HCT116 (cell line): ENCODE data around the gene TARBP1. TPM values are rescaled to one million over a fixed set of nuclear protein-coding genes. Genes with fewer than 3 reads are reported as not detected.

Experiments
- ATAC-seq: fragments of 200-7000 bp; cut with Tn5 transposase; 2 replicates; pipeline ENCODE4 v1.9.1; 2020; ENCODE audit warnings: mild to moderate bottlenecking, moderate library complexity
- BruUV-seq: library from RNA; stranded (reverse); fragments of 400-500 nt; replicated peaks from 2 replicates; lab custom pipeline; 2021; lab: Mats Ljungman, UMichigan
- CTCF ChIA-PET: fragments of 300-600 bp; sonication (Branson Sonifier 250); formaldehyde crosslinking; loops from one replicate; lab custom pipeline; 2021; ENCODE audit warnings: antibody characterized with exemption; lab: Charles Lee
- POLR2A ChIA-PET: fragments of 300-600, 350-600 bp; sonication (Branson Sonifier 250); formaldehyde crosslinking; loops from one replicate; lab custom pipeline; 2021; ENCODE audit warnings: antibody characterized with exemption; lab: Charles Lee
- RAD21 ChIA-PET, 2 experiments: fragments of 300-600 bp; sonication (Branson Sonifier 250); formaldehyde crosslinking; loops; one replicate each; lab custom pipeline; 2023; ENCODE audit warnings: low total read pairs in 2 of 2; ENCODE audit not compliant: uncharacterized antibody in 2 of 2, unreplicated experiment in 2 of 2, low non-redundant PET in 1 of 2; lab: Charles Lee
- DNase-seq: peaks from one replicate; pipeline ENCODE4 v3.0.0-alpha.2; 2010; ENCODE audit warnings: low read depth, low spot score
- H2AFZ ChIP-seq: fragments of 200-600 bp; shearing (Covaris generic), sonication (generic); 2 replicates; pipeline ENCODE4 v1.6.1; 2017; ENCODE audit warnings: low read depth, mixed run types, mixed read lengths, antibody characterized with exemption, low read length; ENCODE audit not compliant: poor library complexity, severe bottlenecking
- H3K27ac ChIP-seq: 2 replicates; pipeline ENCODE4 v1.5.1; 2012; ENCODE audit warnings: low read depth, low read length
- H3K27me3 ChIP-seq: fragments of 200-600 bp; sonication (generic); 2 replicates; pipeline ENCODE4 v1.6.1; 2016; ENCODE audit warnings: mixed run types, low read length, mixed read lengths; ENCODE audit not compliant: insufficient read depth
- H3K36me3 ChIP-seq, 2 experiments: fragments of 200-500 bp in 1 of 2; fragments of 200-600 bp in 1 of 2; sonication (Bioruptor generic) in 1 of 2; sonication (generic) in 1 of 2; 2 replicates each; pipeline versions ENCODE4 v1.5.1 to v1.6.1; 2014 to 2016; ENCODE audit warnings: low read length in 2 of 2, inconsistent platforms in 1 of 2, mixed read lengths in 1 of 2, mixed run types in 1 of 2; ENCODE audit not compliant: insufficient read depth in 2 of 2, control insufficient read depth in 1 of 2
- H3K4me1 ChIP-seq, 2 experiments: fragments of 200-600 bp in 1 of 2; sonication (generic) in 1 of 2; 2 replicates each; pipeline versions ENCODE4 v1.5.1 to v1.6.1; 2012 to 2017; ENCODE audit warnings: low read length in 2 of 2, inconsistent platforms in 1 of 2, mild to moderate bottlenecking in 1 of 2, mixed read lengths in 1 of 2, mixed run types in 1 of 2, moderate library complexity in 1 of 2; ENCODE audit not compliant: insufficient read depth in 2 of 2, control insufficient read depth in 1 of 2
- H3K4me2 ChIP-seq: fragments of 200-600 bp; sonication (generic); 2 replicates; pipeline ENCODE4 v1.6.1; 2017; ENCODE audit warnings: mixed run types, low read length, mixed read lengths
- H3K4me3 ChIP-seq, 2 experiments: fragments of 200-600 bp in 1 of 2; sonication (generic) in 1 of 2; replicated peaks in 1 of 2; 2 replicates each; pipeline ENCODE4 v1.5.1; 2011 to 2016; ENCODE audit warnings: low read length in 2 of 2, control low read depth in 1 of 2, low read depth in 1 of 2, mild to moderate bottlenecking in 1 of 2, mixed read lengths in 1 of 2, mixed run types in 1 of 2
- H3K79me2 ChIP-seq: fragments of 200-600 bp; sonication (generic); 2 replicates; pipeline ENCODE4 v1.6.1; 2017; ENCODE audit warnings: mild to moderate bottlenecking, mixed run types, low read length, moderate library complexity, mixed read lengths; ENCODE audit not compliant: insufficient read depth
- H3K9ac ChIP-seq: fragments of 200-600 bp; sonication (generic); 2 replicates; pipeline ENCODE4 v1.6.1; 2016; ENCODE audit warnings: low read length, mixed read lengths
- H3K9me2 ChIP-seq: fragments of 200-600 bp; sonication (generic), shearing (Covaris generic); 2 replicates; pipeline ENCODE4 v1.6.1; 2017; ENCODE audit warnings: mixed run types, mild to moderate bottlenecking, moderate library complexity; ENCODE audit not compliant: insufficient read depth
- H3K9me3 ChIP-seq, 2 experiments: fragments of 200-500 bp in 1 of 2; fragments of 200-600 bp in 1 of 2; sonication (Bioruptor generic) in 1 of 2; sonication (generic) in 1 of 2; 2 replicates each; pipeline ENCODE4 v1.6.1; 2014 to 2017; ENCODE audit warnings: low read length in 2 of 2, mixed read lengths in 2 of 2, inconsistent platforms in 1 of 2, low read depth in 1 of 2, mild to moderate bottlenecking in 1 of 2, mixed run types in 1 of 2, moderate library complexity in 1 of 2; ENCODE audit not compliant: control insufficient read depth in 1 of 2, insufficient read depth in 1 of 2
- H4K20me1 ChIP-seq: fragments of 200-600 bp; sonication (generic), shearing (Covaris generic); 2 replicates; pipeline ENCODE4 v1.6.1; 2017; ENCODE audit warnings: mixed run types, mild to moderate bottlenecking, moderate library complexity; ENCODE audit not compliant: insufficient read depth
- CBX3 ChIP-seq: IDR thresholded peaks from 2 replicates; pipeline ENCODE4 v1.6.1; 2012; ENCODE audit warnings: low read depth
- CEBPB ChIP-seq: IDR thresholded peaks from 2 replicates; pipeline ENCODE4 v1.6.1; 2012; ENCODE audit warnings: low read depth
- CTCF ChIP-seq, 3 experiments: fragments of 200-600 bp in 1 of 3; sonication (generic) in 1 of 3; IDR thresholded peaks in 2 of 3; conservative IDR thresholded peaks in 1 of 3; 2 replicates each; pipeline ENCODE4 v1.5.1; 2012 to 2017; ENCODE audit warnings: low read depth in 2 of 3, low read length in 2 of 3, antibody characterized with exemption in 1 of 3, borderline replicate concordance in 1 of 3, control low read depth in 1 of 3, mild to moderate bottlenecking in 1 of 3, mixed read lengths in 1 of 3, mixed run types in 1 of 3, moderate library complexity in 1 of 3; ENCODE audit not compliant: insufficient read depth in 1 of 3
- EGR1 ChIP-seq: IDR thresholded peaks from 2 replicates; pipeline ENCODE4 v1.6.1; 2012; ENCODE audit warnings: low read depth
- ELF1 ChIP-seq: IDR thresholded peaks from 2 replicates; pipeline ENCODE4 v1.6.1; 2012; ENCODE audit warnings: low read depth, borderline replicate concordance
- EZH2phosphoT487 ChIP-seq: fragments of 200-600 bp; IDR thresholded peaks from 2 replicates; pipeline ENCODE4 v1.6.1; 2018; ENCODE audit warnings: antibody characterized with exemption, borderline replicate concordance
- JUND ChIP-seq: IDR thresholded peaks from 2 replicates; pipeline ENCODE4 v1.6.1; 2012
- MAX ChIP-seq: IDR thresholded peaks from 2 replicates; pipeline ENCODE4 v1.6.1; 2012
- POLR2A ChIP-seq: IDR thresholded peaks from 2 replicates; pipeline ENCODE4 v1.7.0; 2011; ENCODE audit warnings: borderline replicate concordance; ENCODE audit not compliant: insufficient read depth, insufficient read length; ENCODE audit errors: extremely low read depth
- POLR2AphosphoS5 ChIP-seq: IDR thresholded peaks from 2 replicates; pipeline ENCODE4 v1.6.1; 2011; ENCODE audit warnings: mild to moderate bottlenecking, low read depth, low read length, moderate library complexity
- RAD21 ChIP-seq: IDR thresholded peaks from 2 replicates; pipeline ENCODE4 v1.6.1; 2012; ENCODE audit warnings: low read depth, mild to moderate bottlenecking
- REST ChIP-seq: IDR thresholded peaks from 2 replicates; pipeline ENCODE4 v1.6.1; 2012; ENCODE audit warnings: low read depth
- SIN3A ChIP-seq: IDR thresholded peaks from 2 replicates; pipeline ENCODE4 v1.6.1; 2012; ENCODE audit warnings: low read depth
- SP1 ChIP-seq: IDR thresholded peaks from 2 replicates; pipeline ENCODE4 v1.6.1; 2012; ENCODE audit warnings: low read depth
- SRF ChIP-seq: IDR thresholded peaks from 2 replicates; pipeline ENCODE4 v1.6.1; 2012; ENCODE audit warnings: low read depth
- TCF7L2 ChIP-seq: IDR thresholded peaks from 2 replicates; pipeline ENCODE4 v1.7.0; 2011; ENCODE audit warnings: borderline replicate concordance, inconsistent platforms; ENCODE audit not compliant: insufficient read depth, insufficient read length; ENCODE audit errors: extremely low read depth
- YY1 ChIP-seq: IDR thresholded peaks from 2 replicates; pipeline ENCODE4 v1.6.1; 2011; ENCODE audit warnings: low read length, low read depth, moderate library complexity, mild to moderate bottlenecking; ENCODE audit not compliant: insufficient replicate concordance; ENCODE audit errors: extremely low read depth
- ZFX ChIP-seq: fragments of 450-650 bp; IDR thresholded peaks from 2 replicates; pipeline ENCODE4 v1.6.1; 2017
- ZNF274 ChIP-seq: fragments of 200-500 bp; sonication (Bioruptor generic); IDR thresholded peaks from 2 replicates; pipeline ENCODE4 v1.6.1; 2014; ENCODE audit warnings: mild to moderate bottlenecking, low read depth, low read length, inconsistent platforms
- intact Hi-C: fragments of 100-400 bp; cut with micrococcal nuclease; formaldehyde crosslinking; loops from 2 replicates; pipeline ENCODE4 v1.10.0; 2022
- total RNA-seq: library from RNA; stranded (reverse); gene quantifications from one replicate; pipeline ENCODE4 v1.2.1, GENCODE V29; 2021; ENCODE audit not compliant: unreplicated experiment

TARBP1 gene
- total RNA-seq, 1 experiment from 2014 or later: 17.2 TPM

- no peaks in the 10 kb centered on the region for H3K9me3 ChIP-seq
- peak within 1 kb of the TSS; percentile 77 for H3K27ac ChIP-seq
- peaks cover 5 to 16% of the 10 kb centered on the region in 2 experiments; a peak in 2 of 4 replicates for H3K36me3 ChIP-seq
- H3K9ac ChIP-seq: peak within 1 kb of the TSS; percentile 95
- CTCF ChIA-PET: interaction anchor here (0.5 kb wide), 1 partner anchor 65 kb away, joined by 3 read pairs; no protein-coding TSS in a partner anchor
- peaks cover 24% of the 10 kb centered on the region for H3K79me2 ChIP-seq
- peak within 1 kb of the TSS; percentile 75 for H3K4me2 ChIP-seq
- intact Hi-C loops: no loop called here
- H4K20me1 ChIP-seq: no peaks in the 10 kb centered on the region
- ATAC-seq: peak; percentile 94
- peak within 1 kb of the TSS; percentile 72 for H2AFZ ChIP-seq
- no peaks in the 10 kb centered on the region for H3K27me3 ChIP-seq
- TSS peak; percentile 66 for BruUV-seq
- RAD21 ChIA-PET: no interaction called here
- peak within 1 kb of the TSS; percentile 79 to 93 for H3K4me3 ChIP-seq
- H3K4me1 ChIP-seq: peaks cover 3 to 11% of the 10 kb centered on the region in 2 experiments; a peak in 2 of 4 replicates
- H3K9me2 ChIP-seq: no peaks in the 10 kb centered on the region
- peak; percentile 97 for DNase-seq
- TF ChIP-seq EGR1 (peak; percentile 99), CBX3 (no peak; the same call in 1 of the 2 replicates), ZFX (peak; percentile 19; the same call in 1 of the 2 replicates), ELF1 (peak; percentile 90), POLR2AphosphoS5 (peak; percentile 97), JUND (0 out of 2 replicates have a peak, but pooled peaks have one; percentile 29), SIN3A (peak; percentile 89), ZNF274 (no peak), YY1 (peak; percentile 19), SRF (peak; percentile 76; the same call in 1 of the 2 replicates), REST (no peak), POLR2A (peak; percentile 91), MAX (peak; percentile 95), RAD21 (no peak), CTCF (IDR thresholded peaks at IDR 0.05 in 2 of 3, conservative IDR thresholded peaks at IDR 0.05 in 1 of 3; ENCODE audit: borderline replicate concordance in 1 of 3, insufficient read depth in 1 of 3, low read depth in 2 of 3, low read length in 2 of 3) (no peak), TCF7L2 (peak; percentile 64), CEBPB (no peak), EZH2phosphoT487 (no peak), SP1 (peak; percentile 89)
- POLR2A ChIA-PET: interaction anchor here (1.0 to 1.2 kb wide), 4 partner anchors 9 to 63 kb away, joined by 3 to 4 read pairs (median 4); no protein-coding TSS in a partner anchor
These were observed 105.7 kb downstream of the TARBP1 start, which contains the start of gene COA6 for GRCh38 chr1:234373064-234373958. Gene COA6 (plus strand): TSS chr1:234373456. CDS start chr1:234373467, 11 bp downstream.
